GM21367 (cell line): ENCODE results near the gene ITPR2.
"Not testable (repeated sequence)": the region's sequence is repeated elsewhere in the genome, so short reads cannot be mapped to it uniquely, and the experiment has no call there.

ENCODE experiments used
- ATAC-seq: cut with Tn5 transposase; IDR thresholded peaks from one replicate; pipeline ENCODE4 v1.9.1; 2021; ENCODE audit not compliant: unreplicated experiment

The ITPR2 gene

DNA sequence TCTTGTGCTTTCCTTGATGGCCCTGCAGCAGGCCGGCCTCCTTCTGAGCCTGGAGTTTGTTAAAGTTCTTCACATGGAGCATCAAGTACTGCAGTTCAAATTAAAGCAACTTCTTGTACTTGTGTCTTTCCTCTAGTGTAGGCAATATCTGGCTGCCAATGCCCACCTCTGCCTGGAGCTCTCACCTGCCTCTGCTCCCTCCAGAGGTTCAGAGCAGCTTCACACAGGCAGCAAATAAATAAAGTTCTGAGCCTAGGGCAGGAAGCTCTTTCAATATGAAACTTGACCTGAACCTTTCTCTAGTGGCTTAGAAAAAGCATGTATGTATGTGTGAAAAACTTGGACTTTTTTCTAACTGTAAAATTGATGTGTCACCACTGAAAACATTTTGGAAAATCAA, 65.9 kb downstream of the ITPR2 start:
- ATAC-seq, result no peak

GRCh38 chr12:26762186-26762585, 70.8 kb downstream of the ITPR2 start:
- ATAC-seq, result no peak

DNA sequence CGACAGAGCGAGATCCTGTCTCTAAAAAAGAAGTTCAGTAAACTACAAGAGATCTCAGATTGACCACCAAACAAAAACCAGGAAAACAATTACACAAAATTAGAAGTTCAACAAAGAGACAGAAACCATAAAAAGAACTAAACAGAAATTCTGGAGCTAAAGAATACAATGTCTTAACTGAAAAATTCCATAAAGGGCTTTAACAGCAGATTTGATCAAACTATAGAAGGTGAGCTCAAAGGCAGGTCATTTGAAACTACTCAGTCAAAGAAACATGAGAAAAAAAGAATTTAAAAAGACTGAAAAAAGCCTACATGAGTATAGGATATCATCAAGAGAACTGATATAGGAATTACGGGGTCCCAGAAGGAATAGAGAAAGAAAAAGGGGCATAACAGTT, 71.2 kb downstream of the ITPR2 start:
- ATAC-seq, result no peak

GRCh38 chr12:26760657-26761293, 72.2 kb downstream of the ITPR2 start:
- no peak for ATAC-seq

GRCh38 chr12:26755362-26755761, 77.6 kb downstream of the ITPR2 start:
- not testable (repeated sequence) for ATAC-seq

GRCh38 chr12:26754148-26754547, 78.8 kb downstream of the ITPR2 start:
- ATAC-seq, result no peak

DNA sequence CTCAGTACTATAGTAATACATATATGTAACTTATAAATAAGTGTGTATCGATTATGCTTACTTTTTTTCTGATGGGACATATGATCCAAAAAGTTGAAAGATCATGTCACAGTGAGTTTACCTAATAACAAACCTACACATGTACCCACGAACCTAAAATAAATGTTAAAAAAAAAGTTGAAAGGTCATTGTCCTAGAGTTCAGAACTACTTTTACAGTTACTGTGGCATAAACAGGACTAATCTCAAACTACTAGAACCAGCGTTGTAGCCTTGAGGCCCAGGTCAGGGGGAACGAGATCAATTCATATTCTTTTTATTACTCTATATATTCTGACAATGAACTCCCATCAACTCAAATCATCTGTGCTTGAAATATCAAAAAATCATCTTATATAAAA, 81.8 kb downstream of the ITPR2 start:
- no peak for ATAC-seq

DNA sequence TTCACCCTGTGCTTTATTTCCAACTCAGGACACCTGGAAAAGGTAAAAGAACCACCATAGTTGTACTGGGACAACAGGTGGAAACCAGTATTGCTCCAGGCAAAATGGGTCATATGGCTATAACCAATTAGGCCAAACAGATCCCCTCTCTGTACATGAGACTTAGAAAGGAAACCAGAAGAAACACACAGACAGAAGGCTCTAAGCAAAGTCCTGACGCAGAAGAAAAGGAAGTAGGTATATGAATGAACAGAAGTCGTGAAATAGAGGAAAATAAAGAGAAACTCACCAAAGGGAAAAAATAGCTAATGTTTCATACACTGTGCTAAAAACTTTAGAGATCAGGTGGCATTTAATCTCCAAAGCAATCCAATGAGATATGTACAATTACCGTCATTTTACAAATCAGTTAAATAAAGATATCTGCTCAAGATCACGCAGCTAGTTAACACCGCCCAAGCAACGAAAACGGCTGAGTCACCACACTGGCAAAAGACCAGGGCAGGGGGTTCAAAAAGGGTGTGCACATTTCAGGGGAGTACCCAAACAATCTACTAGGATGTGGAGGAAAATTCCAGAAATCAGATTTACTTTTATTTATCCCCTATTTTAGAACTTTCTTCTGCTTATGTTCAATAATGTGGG, 82.3 kb downstream of the ITPR2 start:
- no peak for ATAC-seq

GRCh38 chr12:26749781-26750180, 83.2 kb downstream of the ITPR2 start:
- peak; percentile 77 for ATAC-seq

DNA sequence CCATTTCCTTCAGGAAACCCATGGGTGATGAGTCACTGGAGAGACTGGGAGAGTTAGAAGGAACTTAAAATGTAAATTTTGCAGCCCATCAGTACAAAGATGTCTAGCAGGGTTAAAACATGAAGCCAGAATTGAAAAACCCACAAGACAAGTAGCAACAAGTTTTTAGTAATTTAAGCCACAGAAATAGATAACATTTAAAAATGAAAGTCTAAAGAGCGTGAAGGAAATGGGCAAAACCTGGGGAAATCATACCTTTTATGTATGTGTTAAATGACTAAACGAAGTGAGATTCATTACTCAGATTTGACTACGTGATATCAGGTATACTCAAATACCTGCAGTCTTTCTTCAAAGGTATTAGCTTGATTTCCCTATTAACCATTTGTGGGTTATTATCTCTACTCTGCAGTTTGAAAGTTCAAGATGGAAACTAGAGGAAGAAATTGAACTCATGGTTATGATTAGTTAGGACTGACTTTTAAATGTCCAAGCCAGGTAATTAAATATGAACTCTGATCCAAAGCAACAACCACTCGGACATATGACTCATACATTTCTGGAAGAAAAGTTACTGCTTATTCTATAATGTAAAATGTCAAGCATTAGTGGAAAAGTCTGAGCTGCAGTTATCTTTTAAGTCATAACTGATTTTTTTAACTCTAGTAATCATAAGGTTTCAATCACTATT, 84.1 kb downstream of the ITPR2 start:
- peak; percentile 34 for ATAC-seq

DNA sequence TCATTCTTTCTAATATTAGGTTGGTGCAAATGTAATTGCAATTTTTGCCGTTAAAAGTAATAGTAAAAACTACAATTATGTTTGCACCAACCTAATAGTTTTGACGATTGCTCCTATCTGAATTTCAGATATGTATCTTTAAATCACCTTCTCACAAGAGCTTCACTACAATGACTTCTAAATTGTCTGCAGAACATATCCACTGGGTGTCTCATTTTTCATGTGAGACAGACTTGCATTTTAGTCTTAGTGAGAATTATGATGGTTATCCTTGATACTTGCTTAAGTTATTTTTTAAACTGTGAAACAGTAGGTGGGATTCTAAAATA, 84.6 kb downstream of the ITPR2 start:
- no peak for ATAC-seq

DNA sequence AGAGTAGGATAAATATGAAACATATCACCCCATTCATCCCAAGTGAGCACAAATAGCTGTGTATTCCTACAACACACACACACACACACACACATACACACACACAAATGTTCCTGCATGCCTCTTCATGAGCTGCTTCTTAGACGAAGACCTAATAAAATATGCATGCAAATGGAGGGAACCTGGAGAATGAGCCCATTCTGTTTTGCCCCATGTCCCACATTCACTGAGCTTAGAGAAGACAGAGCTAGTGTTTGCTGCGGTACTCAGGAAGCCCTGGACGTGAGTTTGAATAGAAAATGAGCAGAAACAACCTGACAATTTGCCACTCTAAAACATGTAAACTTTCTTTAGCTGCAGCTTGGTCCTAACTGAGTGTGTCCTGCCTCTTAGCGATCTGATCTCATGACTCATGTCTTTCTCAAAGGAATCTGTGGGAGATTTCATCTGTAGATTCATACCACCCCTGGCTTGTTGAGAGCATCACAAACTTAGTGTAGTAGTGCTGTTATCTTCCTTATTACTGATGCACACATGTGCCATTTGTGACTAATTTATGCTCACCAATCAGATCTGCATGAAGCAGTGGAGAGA, 86.8 kb downstream of the ITPR2 start:
- ATAC-seq, result no peak

DNA sequence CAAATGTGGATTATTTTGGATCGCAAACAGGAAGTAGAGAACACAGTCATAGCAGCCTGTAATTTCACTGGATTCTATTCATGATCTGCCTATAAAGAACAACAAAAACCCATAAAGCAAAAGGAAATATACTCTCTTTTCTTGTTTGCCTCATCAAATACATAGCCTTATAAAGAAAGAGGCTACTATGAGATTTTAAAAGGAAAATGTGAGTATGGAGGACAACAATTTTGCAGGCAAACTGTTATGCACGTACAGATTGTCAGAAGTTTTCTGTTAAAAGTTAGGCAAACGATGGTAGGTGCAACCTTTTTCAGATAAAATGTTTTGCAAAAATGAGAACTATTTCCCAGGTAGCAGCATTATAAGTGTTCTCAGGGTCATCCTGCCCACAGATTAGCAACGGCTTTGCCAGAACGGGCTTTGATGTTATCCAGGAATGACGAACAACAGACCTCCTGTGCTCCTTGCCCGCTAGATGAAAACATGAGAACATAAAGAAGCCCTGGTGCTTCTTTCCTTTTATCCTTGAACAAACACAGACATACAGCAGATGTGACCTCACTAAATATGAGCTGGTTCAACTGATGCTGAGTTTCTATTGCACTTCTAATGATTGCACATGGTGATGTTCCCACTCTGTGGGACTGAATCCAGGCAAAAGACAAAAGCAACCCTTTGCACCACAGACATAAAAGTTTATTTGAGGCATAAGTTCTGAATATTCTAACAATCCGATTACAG, 88.1 kb downstream of the ITPR2 start:
- no peak for ATAC-seq

DNA sequence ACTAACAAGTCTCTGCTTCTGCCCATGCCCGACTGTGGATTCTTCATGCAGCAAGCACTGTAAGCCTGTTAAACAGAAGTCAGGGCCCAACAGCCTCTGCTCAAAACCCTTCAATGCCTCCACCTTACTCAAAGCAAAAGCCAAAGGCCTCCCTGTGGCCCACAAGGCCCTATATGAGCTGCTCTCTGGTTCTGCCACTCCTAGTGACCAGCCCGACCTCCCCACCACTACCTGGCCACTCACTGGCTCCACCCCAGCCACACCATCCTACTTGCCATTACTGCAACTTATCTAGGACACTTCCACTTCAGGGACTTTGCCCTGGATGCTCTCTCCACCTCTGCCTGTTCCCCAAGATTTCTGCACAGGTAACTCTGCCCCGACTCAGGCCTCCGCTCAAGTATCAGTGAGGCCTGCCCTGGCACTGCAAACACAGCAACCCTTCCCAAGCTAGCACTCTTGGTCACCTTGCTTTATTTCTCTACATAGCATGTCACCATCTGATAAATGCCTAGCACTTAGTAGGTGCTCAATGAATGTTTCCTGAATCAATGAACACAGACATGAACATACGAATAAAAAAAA, 88.9 kb downstream of the ITPR2 start:
- ATAC-seq, result no peak

DNA sequence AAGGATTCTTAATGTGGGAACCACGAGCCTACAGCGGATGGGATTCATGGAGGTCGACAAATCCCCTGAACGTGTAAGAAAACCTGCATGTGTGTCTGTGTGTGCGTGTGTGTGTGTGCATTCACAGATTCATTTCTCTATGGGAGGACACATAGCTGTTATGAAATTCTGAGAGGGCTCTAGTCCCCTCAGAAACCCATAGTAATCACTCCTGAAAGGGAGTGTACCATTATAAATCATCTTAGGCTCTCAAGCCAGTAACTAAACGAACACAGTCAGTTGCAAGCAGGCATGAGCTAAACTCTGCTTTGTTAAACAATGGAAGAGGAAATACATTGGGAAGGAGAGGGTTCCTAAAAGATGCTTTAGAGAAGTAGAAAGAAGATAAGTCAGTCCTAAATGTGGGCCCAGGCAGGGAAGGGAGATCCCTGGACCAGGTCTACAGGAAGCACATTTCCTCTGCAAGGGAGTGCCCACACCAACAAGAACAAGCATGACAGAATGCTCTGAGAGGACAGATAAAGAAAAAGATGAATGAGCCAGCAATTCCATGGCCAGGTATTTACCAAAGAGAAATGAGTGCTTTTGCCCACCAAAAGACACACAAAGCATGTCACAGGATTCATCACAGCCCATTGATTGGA, 91.3 kb downstream of the ITPR2 start:
- no peak for ATAC-seq

DNA sequence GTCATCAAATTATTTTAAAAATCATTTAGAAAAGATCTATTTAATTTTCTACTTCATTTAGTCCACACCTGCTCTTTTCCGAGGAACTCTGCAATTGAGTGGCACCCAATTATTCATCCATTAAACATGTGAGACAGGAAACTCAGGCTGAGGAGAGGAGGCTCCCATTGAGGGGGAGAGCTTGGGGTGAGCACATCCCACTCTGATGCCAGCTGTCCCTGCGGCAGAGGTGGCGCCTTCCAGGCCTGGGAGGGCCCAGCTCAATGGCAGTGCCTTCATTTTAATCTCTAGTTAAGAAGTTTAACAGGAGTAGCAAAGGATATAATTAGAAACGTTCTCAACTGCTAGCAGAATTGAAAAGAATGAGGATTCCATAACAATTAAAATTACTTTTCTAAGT, 92.0 kb downstream of the ITPR2 start:
- ATAC-seq, result no peak

DNA sequence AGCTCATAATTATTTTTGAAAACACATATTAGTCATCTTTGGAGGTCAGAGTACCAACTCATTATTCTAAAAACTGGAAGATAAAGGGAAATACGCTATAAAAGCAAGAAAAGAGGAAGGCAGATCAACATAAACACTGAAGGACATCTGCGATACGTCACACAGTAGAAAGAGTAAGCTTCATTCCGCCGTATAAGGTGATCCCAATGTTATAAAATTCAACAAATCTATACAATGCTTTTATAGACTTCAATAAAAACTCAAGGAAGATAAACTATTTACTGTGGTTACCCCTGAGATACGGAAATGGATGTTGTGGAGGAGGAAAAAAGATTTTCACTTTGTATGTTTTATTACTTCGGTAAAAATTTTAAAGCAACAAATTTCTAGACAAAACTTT, 92.6 kb downstream of the ITPR2 start:
- no peak for ATAC-seq

- ATAC-seq, result no peak
These were observed 95.4 kb downstream of the ITPR2 start for GRCh38 chr12:26737487-26738030.

- ATAC-seq, result no peak
These were observed 96.2 kb downstream of the ITPR2 start for GRCh38 chr12:26736563-26737486.
